BLaER1 treated with 17β-estradiol and CSF1 and Interleukin-3, amounts not matched to agents 10 nM and 100 nM (cell line): ENCODE measurements around the gene FCHSD2.
"Not testable (repeated sequence)": the region's sequence is repeated elsewhere in the genome, so short reads cannot be mapped to it uniquely, and the experiment has no call there.

Experiments used
- H3K27ac ChIP-seq, 11 experiments: shearing (Covaris generic); formaldehyde crosslinking; 2 replicates each; pipeline ENCODE4 v1.8.1; 2022
- H3K27me3 ChIP-seq, 11 experiments: shearing (Covaris generic); formaldehyde crosslinking; 2 replicates each; pipeline ENCODE4 v1.8.1; 2022
- H3K36me3 ChIP-seq, 11 experiments: shearing (Covaris generic); formaldehyde crosslinking; 2 replicates each; pipeline ENCODE4 v1.8.1; 2022
- H3K4me1 ChIP-seq, 10 experiments: shearing (Covaris generic); formaldehyde crosslinking; 2 replicates each; pipeline ENCODE4 v1.8.1; 2022
- H3K4me2 ChIP-seq, 11 experiments: shearing (Covaris generic); formaldehyde crosslinking; 2 replicates each; pipeline ENCODE4 v1.8.1; 2022
- H3K4me3 ChIP-seq, 10 experiments: shearing (Covaris generic); formaldehyde crosslinking; 2 replicates each; pipeline ENCODE4 v1.8.1; 2022
- H3K9ac ChIP-seq, 11 experiments: shearing (Covaris generic); formaldehyde crosslinking; 2 replicates each; pipeline ENCODE4 v1.8.1; 2022
- H3K9me3 ChIP-seq, 11 experiments: shearing (Covaris generic); formaldehyde crosslinking; replicated peaks in 1 of 11; 2 replicates each; pipeline ENCODE4 v1.8.1; 2022
- H4K20me1 ChIP-seq, 11 experiments: shearing (Covaris generic); formaldehyde crosslinking; 2 replicates each; pipeline ENCODE4 v1.8.1; 2022
- Cebpa-rat ChIP-seq, 11 experiments: shearing (Covaris generic); IDR thresholded peaks; 2 replicates each; pipeline ENCODE4 v1.8.1; 2022

FCHSD2 gene

GRCh38 chr11:72984453-72985077 is 157.6 kb downstream of the FCHSD2 start:
- Histone ChIP-seq H3K9ac (no peak overlapping the region), H3K4me2 (peak overlapping the region in 1 of 11 experiments; percentile 24; a peak in 2 of 22 replicates), H3K27me3 (no peaks in the 10 kb centered on the region), H3K4me3 (no peak overlapping the region), H3K27ac (no peak overlapping the region), H3K36me3 (peaks cover 58 to 97% (median 80%) of the 10 kb centered on the region in 11 experiments), H4K20me1 (peaks cover 0 to 3% (median 0%) of the 10 kb centered on the region in 11 experiments; a peak in 5 of 22 replicates), H3K9me3 (peaks cover 0 to 7% (median 0%) of the 10 kb centered on the region in 11 experiments; a peak in 4 of 22 replicates), H3K4me1 (peaks cover 0 to 84% (median 4%) of the 10 kb centered on the region in 10 experiments; a peak in 10 of 20 replicates)
- TF ChIP-seq Cebpa-rat (IDR thresholded peaks at IDR 0.05) = no peak

DNA sequence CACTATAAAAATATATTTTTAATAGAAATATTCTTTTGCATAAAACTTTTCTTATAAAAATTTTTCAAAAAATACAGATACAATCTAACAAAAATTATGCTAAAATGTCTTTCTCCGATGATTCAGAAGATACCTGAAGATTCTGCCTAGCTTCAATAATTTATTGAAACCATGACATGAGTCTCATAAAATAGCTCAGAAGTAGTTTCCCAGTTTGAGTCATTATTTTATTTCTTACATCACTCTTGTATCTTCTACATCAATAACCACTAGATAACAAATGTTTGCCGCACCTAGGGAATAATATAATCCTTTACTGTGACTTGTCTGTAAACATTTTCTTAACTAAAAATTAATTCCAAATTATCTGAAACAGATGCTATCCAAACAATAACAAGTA is 158.6 kb downstream of the FCHSD2 start:
- H4K20me1 ChIP-seq = no peaks in the 10 kb centered on the region
- peaks cover 0 to 84% (median 4%) of the 10 kb centered on the region in 10 experiments; a peak in 10 of 20 replicates for H3K4me1 ChIP-seq
- H3K9ac ChIP-seq = no peak overlapping the region
- H3K9me3 ChIP-seq = peaks cover 5 to 17% (median 7%) of the 10 kb centered on the region in 11 experiments
- no peak overlapping the region for H3K4me2 ChIP-seq
- no peak overlapping the region for H3K4me3 ChIP-seq
- TF ChIP-seq Cebpa-rat (IDR thresholded peaks at IDR 0.05) = no peak
- H3K27ac ChIP-seq = no peak overlapping the region
- H3K27me3 ChIP-seq = no peaks in the 10 kb centered on the region
- peaks cover 62 to 98% (median 84%) of the 10 kb centered on the region in 11 experiments for H3K36me3 ChIP-seq

DNA sequence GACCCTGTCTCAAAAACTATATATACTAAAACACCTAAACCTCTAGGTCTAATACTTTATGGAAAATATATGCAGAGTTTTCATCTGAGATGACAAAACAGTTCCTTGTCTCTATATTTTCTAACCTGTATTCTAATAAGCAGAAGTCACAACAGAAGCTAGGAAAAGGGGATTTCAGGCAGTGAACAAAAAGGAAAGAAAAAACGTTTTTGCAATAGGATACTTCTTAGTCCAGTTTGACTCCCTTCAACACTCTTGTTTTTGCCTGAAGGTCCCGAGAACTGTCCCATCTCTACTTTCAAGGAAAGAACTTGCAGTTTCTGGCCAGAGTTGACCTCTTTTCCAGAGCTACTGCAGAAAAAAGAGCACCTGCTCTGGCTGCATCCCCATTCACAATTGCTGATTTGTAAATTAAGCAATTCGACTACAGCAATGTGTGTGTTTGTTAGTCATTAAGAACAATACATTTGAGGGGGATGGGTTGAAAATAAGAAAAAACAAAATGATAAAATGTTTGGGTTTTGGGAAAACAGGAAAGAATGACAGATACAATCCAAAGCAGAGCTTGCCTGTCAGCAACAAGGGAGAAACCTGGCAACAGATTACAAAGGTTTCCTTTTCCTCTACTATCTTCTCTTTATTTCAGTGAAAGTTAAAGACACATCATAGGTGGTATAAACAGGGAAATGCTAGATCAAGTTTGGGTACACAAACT is 160.0 kb downstream of the FCHSD2 start:
- peaks cover 0 to 80% (median 4%) of the 10 kb centered on the region in 10 experiments; a peak in 9 of 20 replicates for H3K4me1 ChIP-seq
- H3K4me2 ChIP-seq = peak overlapping the region in 3 of 11 experiments; percentile 19 to 69 (median 58); a peak in 5 of 22 replicates
- TF ChIP-seq Cebpa-rat (IDR thresholded peaks at IDR 0.05) = no peak
- H4K20me1 ChIP-seq = no peaks in the 10 kb centered on the region
- peaks cover 18 to 31% (median 20%) of the 10 kb centered on the region in 11 experiments for H3K9me3 ChIP-seq
- peak overlapping the region in 2 of 11 experiments; percentile 21 to 55; a peak in 3 of 22 replicates for H3K9ac ChIP-seq
- H3K27me3 ChIP-seq = no peaks in the 10 kb centered on the region
- peaks cover 67 to 96% (median 83%) of the 10 kb centered on the region in 11 experiments for H3K36me3 ChIP-seq
- H3K4me3 ChIP-seq = no peak overlapping the region
- H3K27ac ChIP-seq = peak overlapping the region in 5 of 11 experiments; percentile 24 to 54 (median 53); a peak in 7 of 22 replicates

- H3K9me3 ChIP-seq = peaks cover 28 to 42% (median 31%) of the 10 kb centered on the region in 11 experiments
- H3K4me3 ChIP-seq = no peak overlapping the region
- TF ChIP-seq Cebpa-rat (IDR thresholded peaks at IDR 0.05) = no peak
- H3K27ac ChIP-seq = peak overlapping the region in 7 of 11 experiments; percentile 28 to 54 (median 53); a peak in 13 of 22 replicates
- peak overlapping the region in 2 of 11 experiments; percentile 26 to 64; a peak in 2 of 22 replicates for H3K9ac ChIP-seq
- H4K20me1 ChIP-seq = no peaks in the 10 kb centered on the region
- H3K4me2 ChIP-seq = peak overlapping the region in 4 of 11 experiments; percentile 12 to 69 (median 53); a peak in 6 of 22 replicates
- peaks cover 77 to 96% (median 86%) of the 10 kb centered on the region in 11 experiments for H3K36me3 ChIP-seq
- peaks cover 0 to 80% (median 8%) of the 10 kb centered on the region in 10 experiments; a peak in 9 of 20 replicates for H3K4me1 ChIP-seq
- H3K27me3 ChIP-seq = no peaks in the 10 kb centered on the region
Observed at GRCh38 chr11:72981080-72981479, 161.0 kb downstream of the FCHSD2 start.

GRCh38 chr11:72977782-72978181 is 164.3 kb downstream of the FCHSD2 start:
- H3K4me3 ChIP-seq, H3K9ac ChIP-seq, H3K27me3 ChIP-seq, H4K20me1 ChIP-seq: not testable (repeated sequence)
- H3K9me3 ChIP-seq = peaks cover 29 to 69% (median 45%) of the 10 kb centered on the region in 11 experiments
- peak overlapping the region in 7 of 11 experiments; percentile 83 to 100 (median 95); a peak in 10 of 22 replicates for H3K27ac ChIP-seq
- H3K36me3 ChIP-seq = peaks cover 78 to 97% (median 86%) of the 10 kb centered on the region in 11 experiments
- H3K4me1 ChIP-seq = peaks cover 0 to 92% (median 24%) of the 10 kb centered on the region in 10 experiments; a peak in 11 of 20 replicates
- peak overlapping the region in 1 of 11 experiments; percentile 70; a peak in 1 of 22 replicates for H3K4me2 ChIP-seq

DNA sequence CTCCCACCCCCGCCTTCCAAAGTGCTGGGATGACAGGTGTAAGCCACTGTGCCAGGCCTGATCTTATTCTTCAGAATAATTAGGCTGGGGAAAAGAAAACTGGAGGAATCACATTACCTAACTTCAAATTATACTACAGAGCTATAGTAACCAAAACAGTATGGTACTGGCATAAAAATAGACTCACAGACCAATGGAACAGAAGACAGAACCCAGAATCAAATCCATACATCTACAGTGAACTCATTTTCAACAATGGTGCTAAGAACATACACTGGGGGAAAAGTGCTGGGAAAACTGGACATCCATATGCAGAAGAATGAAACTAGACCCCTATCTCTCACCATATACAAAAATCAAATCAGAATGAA is 165.6 kb downstream of the FCHSD2 start:
- H3K27me3 ChIP-seq, H4K20me1 ChIP-seq: not testable (repeated sequence)
- H3K36me3 ChIP-seq = peaks cover 71 to 95% (median 82%) of the 10 kb centered on the region in 11 experiments
- H3K4me2 ChIP-seq = peak overlapping the region in 6 of 11 experiments; percentile 12 to 70 (median 40); a peak in 8 of 22 replicates
- peak overlapping the region; percentile 69 to 100 (median 89) for H3K27ac ChIP-seq
- H3K9me3 ChIP-seq = peaks cover 29 to 82% (median 45%) of the 10 kb centered on the region in 11 experiments
- peaks cover 0 to 92% (median 29%) of the 10 kb centered on the region in 10 experiments; a peak in 11 of 20 replicates for H3K4me1 ChIP-seq
- peak overlapping the region in 5 of 10 experiments; percentile 2 to 29 (median 20); a peak in 1 of 20 replicates for H3K4me3 ChIP-seq
- H3K9ac ChIP-seq = peak overlapping the region in 9 of 11 experiments; percentile 22 to 93 (median 78); a peak in 17 of 22 replicates

DNA sequence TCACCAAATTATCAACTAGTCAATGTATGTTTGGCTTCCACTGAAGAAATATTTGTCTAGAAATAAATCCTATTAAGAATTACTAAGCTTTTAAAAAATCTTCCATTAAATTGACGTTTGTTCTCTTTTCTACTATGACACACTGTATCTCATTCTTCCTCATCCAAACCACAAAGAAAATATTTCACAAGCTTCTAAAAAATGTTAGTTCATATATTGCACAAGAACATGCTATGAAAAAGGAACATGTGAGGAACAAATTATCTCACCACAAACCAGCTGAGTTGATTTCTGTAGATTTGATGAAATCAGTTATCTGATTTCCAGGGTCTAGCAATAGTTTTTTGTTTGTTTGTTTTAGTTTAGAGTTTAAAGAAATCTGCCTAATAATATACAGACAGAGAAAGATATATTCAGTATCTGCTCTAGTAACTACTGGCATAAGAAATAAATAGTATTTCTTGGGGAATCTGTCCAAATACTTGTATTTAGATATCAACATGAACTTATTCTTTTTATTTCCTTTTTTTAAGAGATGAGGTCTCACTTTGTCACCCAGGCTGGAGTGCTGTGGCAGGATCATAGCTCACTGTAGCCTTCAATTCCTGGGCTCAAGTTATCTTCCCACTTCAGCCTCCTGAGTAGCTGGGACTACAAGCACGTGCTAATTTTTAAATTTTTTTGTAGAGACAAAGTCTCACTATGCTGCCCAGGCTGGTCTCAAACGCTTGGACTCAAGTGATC is 166.2 kb downstream of the FCHSD2 start:
- Histone ChIP-seq H3K27me3 (no peaks in the 10 kb centered on the region), H3K9ac (peak overlapping the region in 10 of 11 experiments; percentile 22 to 93 (median 77); a peak in 18 of 22 replicates), H3K4me1 (peaks cover 0 to 92% (median 29%) of the 10 kb centered on the region in 10 experiments; a peak in 11 of 20 replicates), H3K4me2 (peak overlapping the region in 6 of 11 experiments; percentile 12 to 88 (median 40); a peak in 8 of 22 replicates), H4K20me1 (no peaks in the 10 kb centered on the region), H3K27ac (peak overlapping the region; percentile 69 to 100 (median 89)), H3K9me3 (peaks cover 29 to 82% (median 45%) of the 10 kb centered on the region in 11 experiments), H3K4me3 (peak overlapping the region in 3 of 10 experiments; percentile 20 to 29 (median 24); a peak in 2 of 20 replicates), H3K36me3 (peaks cover 70 to 92% (median 81%) of the 10 kb centered on the region in 11 experiments)
- TF ChIP-seq Cebpa-rat (IDR thresholded peaks at IDR 0.05) = peak in 5 of 11 experiments; percentile 63 to 97 (median 72); a peak in 7 of 22 replicates
